GM06990 (cell line): ENCODE data around the gene ANKRD18A.

Source experiments
- DNase-seq: peaks from one replicate; pipeline ENCODE4 v3.0.0-alpha.2; 2011; ENCODE audit not compliant: insufficient read length; ENCODE audit errors: extremely low read depth
- H3K27me3 ChIP-seq: replicated peaks from 2 replicates; pipeline ENCODE4 v1.6.0; 2011; ENCODE audit warnings: low read length; ENCODE audit not compliant: control insufficient read depth, insufficient read depth
- H3K36me3 ChIP-seq: 2 replicates; pipeline ENCODE4 v1.5.1; 2011; ENCODE audit warnings: low read length; ENCODE audit not compliant: control insufficient read depth, insufficient read depth
- H3K4me3 ChIP-seq: replicated peaks from 2 replicates; pipeline ENCODE4 v1.5.1; 2011; ENCODE audit warnings: low read depth, mild to moderate bottlenecking, control low read depth, low read length
- CTCF ChIP-seq: IDR thresholded peaks from 2 replicates; pipeline ENCODE4 v1.5.1; 2011; ENCODE audit warnings: low read length, control low read depth, mild to moderate bottlenecking, inconsistent platforms; ENCODE audit not compliant: insufficient read depth, poor library complexity, severe bottlenecking

ANKRD18A gene

GRCh38 chr9:38527503-38527902 is 92.9 kb downstream of the ANKRD18A start:
- TF ChIP-seq CTCF, result no peak
- Histone ChIP-seq H3K4me3 (no peak overlapping the region), H3K36me3 (no peaks in the 10 kb centered on the region), H3K27me3 (no peaks in the 10 kb centered on the region)
- no peak for DNase-seq

GRCh38 chr9:38526591-38526990 is 93.8 kb downstream of the ANKRD18A start:
- no peak overlapping the region for H3K4me3 ChIP-seq
- no peak for DNase-seq
- no peak for TF ChIP-seq CTCF
- no peaks in the 10 kb centered on the region for H3K27me3 ChIP-seq
- H3K36me3 ChIP-seq, result no peaks in the 10 kb centered on the region

GRCh38 chr9:38523121-38523520 is 97.3 kb downstream of the ANKRD18A start:
- TF ChIP-seq CTCF, result no peak
- Histone ChIP-seq H3K27me3 (no peaks in the 10 kb centered on the region), H3K4me3 (no peak overlapping the region), H3K36me3 (no peaks in the 10 kb centered on the region)
- no peak for DNase-seq

- Histone ChIP-seq H3K36me3 (no peaks in the 10 kb centered on the region), H3K4me3 (no peak overlapping the region), H3K27me3 (no peaks in the 10 kb centered on the region; the same call in 1 of the 2 replicates)
- no peak for TF ChIP-seq CTCF
- DNase-seq, result no peak
Observed at GRCh38 chr9:38521762-38522161, 98.6 kb downstream of the ANKRD18A start.
